Panc1 (cell line): ENCODE results near the gene RRBP1. TPM values are rescaled to one million over a fixed set of nuclear protein-coding genes. Genes with fewer than 3 reads are reported as not detected.

Experiments
- ATAC-seq: fragments of 200-7000 bp; cut with Tn5 transposase; 2 replicates; pipeline ENCODE4 v1.9.1; 2020; ENCODE audit warnings: mild to moderate bottlenecking, moderate library complexity
- BruUV-seq: library from RNA; stranded (reverse); fragments of 400-500 nt; replicated peaks from 2 replicates; lab custom pipeline; 2021; lab: Mats Ljungman, UMichigan
- CTCF ChIA-PET: fragments of 300-600 bp; sonication (Branson Sonifier 250); formaldehyde crosslinking; loops from one replicate; lab custom pipeline; 2022; ENCODE audit warnings: antibody characterized with exemption; lab: Charles Lee
- POLR2A ChIA-PET: fragments of 300-600 bp; sonication (Branson Sonifier 250); formaldehyde crosslinking; loops from one replicate; lab custom pipeline; 2022; ENCODE audit warnings: antibody characterized with exemption; lab: Charles Lee
- DNase-seq: peaks from one replicate; pipeline ENCODE4 v3.0.0-alpha.2; 2010; ENCODE audit warnings: low read depth, low spot score
- H3K27ac ChIP-seq: 2 replicates; pipeline ENCODE4 v1.5.1; 2011; ENCODE audit warnings: mild to moderate bottlenecking, low read length, inconsistent platforms
- H3K27me3 ChIP-seq: fragments of 200-500 bp; sonication (Bioruptor generic); 2 replicates; pipeline ENCODE4 v1.6.0; 2014; ENCODE audit warnings: low read length, inconsistent platforms; ENCODE audit not compliant: control insufficient read depth, insufficient read depth
- H3K36me3 ChIP-seq: fragments of 200-500 bp; sonication (Bioruptor generic); 2 replicates; pipeline ENCODE4 v1.5.1; 2014; ENCODE audit warnings: inconsistent platforms, mild to moderate bottlenecking, low read length, moderate library complexity; ENCODE audit not compliant: control insufficient read depth, insufficient read depth
- H3K4me1 ChIP-seq: 2 replicates; pipeline ENCODE4 v1.5.1; 2011; ENCODE audit warnings: inconsistent platforms, mild to moderate bottlenecking, low read length, moderate library complexity; ENCODE audit not compliant: control insufficient read depth, insufficient read depth
- H3K4me3 ChIP-seq, 2 experiments: 2 replicates each; pipeline ENCODE4 v1.5.1; 2011 to 2012; ENCODE audit warnings: low read depth in 2 of 2, low read length in 2 of 2, mild to moderate bottlenecking in 2 of 2, inconsistent platforms in 1 of 2, moderate library complexity in 1 of 2
- H3K9me3 ChIP-seq: fragments of 200-500 bp; sonication (Bioruptor generic); 2 replicates; pipeline ENCODE4 v1.5.1; 2014; ENCODE audit warnings: low read depth, mild to moderate bottlenecking, inconsistent platforms, low read length, moderate library complexity; ENCODE audit not compliant: control insufficient read depth, insufficient read depth
- CTCF ChIP-seq: fragments of 450-650 bp; IDR thresholded peaks from 2 replicates; pipeline ENCODE4 v1.5.1; 2017; ENCODE audit warnings: mild to moderate bottlenecking
- POLR2AphosphoS5 ChIP-seq: IDR thresholded peaks from 2 replicates; pipeline ENCODE4 v1.6.1; 2012; ENCODE audit warnings: mild to moderate bottlenecking, low read depth, low read length, moderate library complexity
- REST ChIP-seq, 2 experiments: IDR thresholded peaks; 2 replicates each; pipeline ENCODE4 v1.6.1; 2011 to 2012; ENCODE audit warnings: low read depth in 2 of 2, control low read depth in 1 of 2, low read length in 1 of 2, mild to moderate bottlenecking in 1 of 2, moderate library complexity in 1 of 2; ENCODE audit not compliant: insufficient read depth in 1 of 2
- SIN3A ChIP-seq: IDR thresholded peaks from 2 replicates; pipeline ENCODE4 v1.6.1; 2012; ENCODE audit warnings: low read depth, mild to moderate bottlenecking, low read length, moderate library complexity, borderline replicate concordance; ENCODE audit not compliant: insufficient read depth
- TCF7L2 ChIP-seq: IDR thresholded peaks from 2 replicates; pipeline ENCODE4 v1.6.1; 2011; ENCODE audit warnings: mild to moderate bottlenecking, low read depth, low read length, inconsistent platforms
- in situ Hi-C: cut with HindIII; loops from 2 replicates; pipeline ENCODE4 v1.10.0; 2016; ENCODE audit warnings: low sequenced_read_pairs, low pct_unique_long_range_greater_than_20kb
- intact Hi-C: fragments of 100-400 bp; cut with micrococcal nuclease; formaldehyde crosslinking; loops from one replicate; pipeline ENCODE4 v1.10.0; 2022; ENCODE audit not compliant: unreplicated experiment
- total RNA-seq: library from RNA; stranded (reverse); gene quantifications from one replicate; pipeline ENCODE4 v1.2.1, GENCODE V29; 2021; ENCODE audit not compliant: unreplicated experiment

Gene RRBP1
- total RNA-seq, 1 experiment from 2014 or later = 152 TPM

- in situ Hi-C loops (no loop called here), intact Hi-C loops (no loop called here)
- Histone ChIP-seq H3K4me1 (peaks cover 29% of the 10 kb centered on the region), H3K36me3 (no peaks in the 10 kb centered on the region), H3K4me3 (no peak overlapping the region), H3K27me3 (no peaks in the 10 kb centered on the region), H3K27ac (no peak overlapping the region), H3K9me3 (no peaks in the 10 kb centered on the region)
- no TSS peak for BruUV-seq
- DNase-seq = no peak
- ChIA-PET CTCF (no interaction called here), POLR2A (interaction anchor here (0.7 kb wide), 1 partner anchor 65 kb away, joined by 3 read pairs; no protein-coding TSS in a partner anchor)
- no peak for ATAC-seq
- TF ChIP-seq REST (IDR thresholded peaks at IDR 0.05; ENCODE audit: insufficient read depth in 1 of 2, low read depth in 2 of 2, low read length in 1 of 2) (no peak), SIN3A (no peak), TCF7L2 (no peak), CTCF (no peak), POLR2AphosphoS5 (no peak)
Measured at GRCh38 chr20:17641993-17642392, 40.0 kb downstream of the RRBP1 start.

- peaks cover 24% of the 10 kb centered on the region for H3K4me1 ChIP-seq
- DNase-seq = no peak
- no peak overlapping the region for H3K4me3 ChIP-seq
- no peaks in the 10 kb centered on the region for H3K9me3 ChIP-seq
- no peak for TF ChIP-seq TCF7L2
- no peak for TF ChIP-seq SIN3A
- TF ChIP-seq POLR2AphosphoS5 = no peak
- no peak for TF ChIP-seq CTCF
- TF ChIP-seq REST (IDR thresholded peaks at IDR 0.05; ENCODE audit: insufficient read depth in 1 of 2, low read depth in 2 of 2, low read length in 1 of 2) = no peak
- no peak for ATAC-seq
- no peaks in the 10 kb centered on the region for H3K36me3 ChIP-seq
- ChIA-PET POLR2A (interaction anchor here (0.7 kb wide), 1 partner anchor 65 kb away, joined by 3 read pairs; no protein-coding TSS in a partner anchor), CTCF (no interaction called here)
- no peaks in the 10 kb centered on the region for H3K27me3 ChIP-seq
- in situ Hi-C loops = no loop called here
- no peak overlapping the region for H3K27ac ChIP-seq
- BruUV-seq = no TSS peak
- intact Hi-C loops = no loop called here
Measured at GRCh38 chr20:17641520-17641964, 40.5 kb downstream of the RRBP1 start.
